H1 (cell line): ENCODE data around the gene SLC35A2. TPM values are rescaled to one million over a fixed set of nuclear protein-coding genes. Genes with fewer than 3 reads are reported as not detected.

Experiments
- CTCF ChIA-PET: fragments of 300-600 bp; sonication (Branson Sonifier 250); formaldehyde crosslinking; loops from one replicate; lab custom pipeline; 2021; ENCODE audit not compliant: partially characterized antibody; lab: Charles Lee
- POLR2A ChIA-PET: fragments of 300-600 bp; sonication (Branson Sonifier 250); formaldehyde crosslinking; loops from one replicate; lab custom pipeline; 2021; ENCODE audit warnings: inconsistent platforms; ENCODE audit not compliant: partially characterized antibody; lab: Charles Lee
- DNase-seq, 2 experiments: peaks; one replicate each; pipeline versions ENCODE4 v3.0.0 to v3.0.0-alpha.2; 2010 to 2022; ENCODE audit warnings: low spot score in 2 of 2, low read depth in 1 of 2, mixed read lengths in 1 of 2
- FAIRE-seq: peaks from 2 replicates; lab custom pipeline; 2011; peaks lifted over from hg19 to GRCh38; lab: Jason Lieb, UNC
- H2AFZ ChIP-seq: 2 replicates; pipeline ENCODE4 v1.8.1; 2012; ENCODE audit warnings: low read length, inconsistent platforms
- H2AK5ac ChIP-seq: 2 replicates; pipeline ENCODE4 v1.6.1; 2013; ENCODE audit warnings: low read depth, low read length
- H2BK120ac ChIP-seq: replicated peaks from 2 replicates; pipeline ENCODE3; 2013; ENCODE audit warnings: low read depth, low read length, inconsistent platforms
- H2BK12ac ChIP-seq: 2 replicates; pipeline ENCODE4 v1.6.1; 2013; ENCODE audit warnings: low read depth, low read length
- H2BK15ac ChIP-seq: 2 replicates; pipeline ENCODE4 v1.6.1; 2013; ENCODE audit warnings: low read length
- H2BK20ac ChIP-seq: 2 replicates; pipeline ENCODE4 v1.6.1; 2013; ENCODE audit warnings: low read length
- H2BK5ac ChIP-seq: 2 replicates; pipeline ENCODE4 v1.6.1; 2013; ENCODE audit warnings: low read depth, low read length
- H3K14ac ChIP-seq: 2 replicates; pipeline ENCODE4 v1.6.1; 2013; ENCODE audit warnings: inconsistent platforms; ENCODE audit not compliant: insufficient read length
- H3K18ac ChIP-seq: 2 replicates; pipeline ENCODE4 v1.6.1; 2013; ENCODE audit warnings: low read length; ENCODE audit errors: extremely low read depth
- H3K23ac ChIP-seq: 2 replicates; pipeline ENCODE4 v1.6.1; 2013; ENCODE audit warnings: inconsistent platforms; ENCODE audit not compliant: insufficient read length
- H3K23me2 ChIP-seq: 2 replicates; pipeline ENCODE4 v1.6.1; 2013; ENCODE audit warnings: low read depth, low read length
- H3K27ac ChIP-seq: 2 replicates; pipeline ENCODE4 v1.6.1; 2011; ENCODE audit warnings: low read depth, low read length, inconsistent platforms
- H3K27me3 ChIP-seq, 4 experiments: replicated peaks in 1 of 4; 1 replicate in 1 of 4; 2 replicates in 3 of 4; pipeline versions ENCODE4 v1.6.1 to v1.8.1; 2011 to 2013; ENCODE audit warnings: low read length in 3 of 4, mild to moderate bottlenecking in 3 of 4, inconsistent platforms in 2 of 4, mixed read lengths in 2 of 4, moderate library complexity in 1 of 4; ENCODE audit not compliant: control insufficient read depth in 3 of 4, insufficient read depth in 3 of 4; ENCODE audit errors: extremely low read depth in 1 of 4
- H3K36me3 ChIP-seq, 4 experiments: 2 replicates each; pipeline versions ENCODE4 v1.6.1 to v1.8.1; 2011 to 2013; ENCODE audit warnings: mild to moderate bottlenecking in 4 of 4, low read length in 3 of 4, moderate library complexity in 2 of 4, control low read depth in 1 of 4, inconsistent platforms in 1 of 4; ENCODE audit not compliant: insufficient read depth in 4 of 4, control insufficient read depth in 2 of 4
- H3K4ac ChIP-seq: replicated peaks from 2 replicates; pipeline ENCODE3; 2013; ENCODE audit warnings: low read length, low read depth, mixed read lengths, inconsistent platforms; ENCODE audit not compliant: insufficient read length
- H3K4me1 ChIP-seq, 4 experiments: replicated peaks in 1 of 4; 1 replicate in 1 of 4; 2 replicates in 3 of 4; pipeline versions ENCODE4 v1.6.1 to v1.8.1; 2011 to 2013; ENCODE audit warnings: low read length in 3 of 4, inconsistent platforms in 2 of 4, mixed read lengths in 1 of 4; ENCODE audit not compliant: insufficient read depth in 4 of 4, control insufficient read depth in 3 of 4
- H3K4me2 ChIP-seq, 2 experiments: 2 replicates each; pipeline versions ENCODE4 v1.6.1 to v1.8.1; 2011 to 2013; ENCODE audit warnings: low read depth in 2 of 2, low read length in 2 of 2, control low read depth in 1 of 2, inconsistent platforms in 1 of 2, mild to moderate bottlenecking in 1 of 2; ENCODE audit not compliant: insufficient read depth in 1 of 2
- H3K4me3 ChIP-seq, 4 experiments: fragments of 200-600, 300-600 bp in 1 of 4; sonication (generic), shearing (Covaris generic), sonication (Bioruptor Twin) in 1 of 4; 2 replicates each; pipeline versions ENCODE4 v1.5.1 to v1.8.1; 2011 to 2016; ENCODE audit warnings: low read length in 4 of 4, low read depth in 3 of 4, control low read depth in 2 of 4, inconsistent platforms in 2 of 4, mild to moderate bottlenecking in 2 of 4, mixed read lengths in 1 of 4, moderate library complexity in 1 of 4; ENCODE audit not compliant: insufficient read depth in 2 of 4; ENCODE audit errors: extremely low read depth in 1 of 4
- H3K56ac ChIP-seq: replicated peaks from 2 replicates; pipeline ENCODE3; 2013; ENCODE audit warnings: low read depth, mild to moderate bottlenecking, mixed read lengths, low read length, inconsistent platforms; ENCODE audit not compliant: insufficient read length
- H3K79me1 ChIP-seq: 2 replicates; pipeline ENCODE4 v1.6.1; 2013; ENCODE audit warnings: low read depth, low read length, control low read depth
- H3K79me2 ChIP-seq, 2 experiments: 2 replicates each; pipeline versions ENCODE4 v1.6.1 to v1.8.1; 2012 to 2013; ENCODE audit warnings: low read length in 2 of 2, mild to moderate bottlenecking in 2 of 2, inconsistent platforms in 1 of 2; ENCODE audit not compliant: insufficient read depth in 2 of 2, control insufficient read depth in 1 of 2
- H3K9ac ChIP-seq, 4 experiments: replicated peaks in 1 of 4; 1 replicate in 1 of 4; 2 replicates in 3 of 4; pipeline versions ENCODE4 v1.6.1 to v1.8.1; 2011 to 2013; ENCODE audit warnings: low read depth in 3 of 4, low read length in 3 of 4, control low read depth in 2 of 4, mild to moderate bottlenecking in 2 of 4, moderate library complexity in 2 of 4, inconsistent platforms in 1 of 4; ENCODE audit errors: extremely low read depth in 1 of 4
- H3K9me3 ChIP-seq, 2 experiments: 2 replicates each; pipeline versions ENCODE4 v1.6.1 to v1.8.1; 2012 to 2013; ENCODE audit warnings: mild to moderate bottlenecking in 2 of 2, moderate library complexity in 2 of 2, control low read depth in 1 of 2, inconsistent platforms in 1 of 2, low read depth in 1 of 2, low read length in 1 of 2, mixed read lengths in 1 of 2; ENCODE audit not compliant: insufficient read depth in 2 of 2
- H4K20me1 ChIP-seq, 2 experiments: replicated peaks in 1 of 2; 2 replicates each; pipeline versions ENCODE3 to v1.8.1; 2011 to 2013; ENCODE audit warnings: inconsistent platforms in 2 of 2, low read length in 2 of 2, mild to moderate bottlenecking in 1 of 2; ENCODE audit not compliant: insufficient read depth in 2 of 2, control insufficient read depth in 1 of 2
- H4K5ac ChIP-seq: 2 replicates; pipeline ENCODE4 v1.6.1; 2013; ENCODE audit warnings: low read length, low read depth, mixed read lengths, inconsistent platforms; ENCODE audit not compliant: insufficient read length
- H4K8ac ChIP-seq: 2 replicates; pipeline ENCODE4 v1.8.0; 2013; ENCODE audit warnings: mild to moderate bottlenecking, moderate library complexity, low read length, inconsistent platforms; ENCODE audit not compliant: insufficient read depth; ENCODE audit errors: extremely low read depth
- H4K91ac ChIP-seq: replicated peaks from 2 replicates; pipeline ENCODE3; 2013; ENCODE audit warnings: low read length, mixed read lengths, inconsistent platforms; ENCODE audit not compliant: insufficient read length
- POLR2A ChIP-seq, 2 experiments: IDR thresholded peaks; 1 replicate in 1 of 2; 2 replicates in 1 of 2; pipeline ENCODE4 v1.6.1; 2011; ENCODE audit warnings: low read depth in 2 of 2, low read length in 2 of 2, mild to moderate bottlenecking in 2 of 2; ENCODE audit errors: control extremely low read depth in 1 of 2
- YY1 ChIP-seq: IDR thresholded peaks from 2 replicates; pipeline ENCODE4 v1.6.1; 2011; ENCODE audit warnings: low read depth, mild to moderate bottlenecking, low read length
- WGBS, 2 experiments: shearing (Covaris generic) in 1 of 2; methylation state at CpG; one replicate each; pipeline versions ENCODE4 v1.1.6 to v1.1.7; 2013 to 2015; ENCODE audit warnings: low lambda C conversion rate in 2 of 2, mixed read lengths in 2 of 2, inconsistent platforms in 1 of 2, low coverage in 1 of 2, missing lambda C conversion rate in 1 of 2; ENCODE audit not compliant: insufficient replicate concordance in 2 of 2, insufficient coverage in 1 of 2, insufficient read length in 1 of 2; ENCODE audit errors: extremely low coverage in 1 of 2, missing lambda C conversion rate in 1 of 2; 5-methylcytosine and 5-hydroxymethylcytosine counted together
- polyA plus RNA-seq, 7 experiments: library from polyadenylated mRNA; depleted of rRNA in 3 of 7; stranded (reverse) in 5 of 7; unstranded in 2 of 7; fragments of >200 nt in 5 of 7; fragments of 200-250 nt in 2 of 7; gene quantifications; 1 replicate in 5 of 7; 2 replicates in 1 of 7; 4 replicates in 1 of 7; pipeline versions ENCODE4 v1.2.1 to v1.2.3, GENCODE V29; 2011 to 2013; ENCODE audit warnings: missing spikeins in 2 of 7, mixed read lengths in 2 of 7
- total RNA-seq: library from RNA; stranded (reverse); fragmentation: NEBNext Ultra II Directional; extraction: Animal tissue kit (Norgen Biotek cat#: 25700); gene quantifications from 2 replicates; pipeline ENCODE4 v1.2.1, GENCODE V29; 2021

Gene SLC35A2
- total and polyA plus RNA-seq, 2 of the 8 experiments (the other 6 are each of a cell fraction or from before 2014, with no cell fraction given): 21.4 to 48.3 TPM

DNA sequence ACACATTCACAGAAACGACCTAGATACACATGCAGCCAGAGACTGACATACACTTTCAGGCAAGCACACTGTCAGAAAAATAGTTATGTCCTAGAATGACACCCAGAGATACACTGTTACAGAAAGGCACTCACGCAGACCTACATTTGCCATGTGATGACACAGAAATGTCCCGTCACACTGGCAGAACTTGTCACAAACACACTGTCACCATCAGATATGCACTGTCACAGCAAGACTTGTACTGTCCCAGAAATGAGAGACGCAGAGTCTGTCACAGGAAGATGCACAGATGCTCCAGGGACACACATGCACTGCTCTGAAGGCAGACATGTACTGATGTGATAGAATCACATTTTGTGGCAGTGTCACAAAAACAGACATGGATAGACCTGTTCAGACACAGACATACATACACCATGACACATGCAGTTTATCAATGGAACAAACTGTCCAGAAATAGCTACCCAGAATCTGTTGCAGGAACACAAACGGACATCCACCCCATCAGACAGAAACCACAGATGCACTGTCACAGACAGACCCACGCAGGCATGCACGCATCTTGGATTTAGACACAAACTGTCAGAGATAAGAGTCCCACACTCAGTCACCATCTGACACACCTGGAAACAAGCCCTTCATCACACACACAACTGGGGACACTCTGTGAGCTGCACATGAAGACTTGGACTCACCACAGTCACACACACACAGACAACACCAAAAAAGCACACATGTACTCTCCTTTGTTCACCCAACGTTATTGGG is 8.7 kb upstream of the SLC35A2 start:
- CTCF ChIA-PET: interaction anchor here (2.2 kb wide), 1 partner anchor 26 kb away, joined by 6 read pairs; no protein-coding TSS in a partner anchor
- Histone ChIP-seq H4K20me1 (peaks cover 7 to 15% of the 10 kb centered on the region in 2 experiments), H3K9ac (peak overlapping the region in 2 of 4 experiments; percentile 74 to 83; a peak in 3 of 7 replicates), H3K18ac (peak overlapping the region; percentile 87), H4K8ac (no peak overlapping the region), H2BK15ac (0 out of 2 replicates have a peak overlapping the region, but pooled peaks have one; percentile 61), H3K4ac (peak overlapping the region; percentile 75), H3K27ac (peak overlapping the region; percentile 83; the same call in 1 of the 2 replicates), H3K79me1 (no peaks in the 10 kb centered on the region), H3K23me2 (peaks cover 11% of the 10 kb centered on the region), H3K36me3 (peaks cover 0 to 36% (median 18%) of the 10 kb centered on the region in 4 experiments; a peak in 7 of 8 replicates), H2AK5ac (peak overlapping the region; percentile 93; the same call in 1 of the 2 replicates), H2BK120ac (peak overlapping the region; percentile 21), H3K79me2 (peaks cover 16 to 56% of the 10 kb centered on the region in 2 experiments), H3K4me2 (peak overlapping the region; percentile 79 to 94), H3K9me3 (no peaks in the 10 kb centered on the region), H3K4me1 (peaks cover 8 to 15% (median 12%) of the 10 kb centered on the region in 4 experiments; a peak in 6 of 7 replicates), H3K27me3 (no peaks in the 10 kb centered on the region), H4K5ac (no peak overlapping the region), H2BK5ac (peak overlapping the region; percentile 96), H2BK12ac (peak overlapping the region; percentile 84), H3K14ac (no peak overlapping the region), H3K4me3 (peak overlapping the region; percentile 52 to 96 (median 75); a peak in 7 of 8 replicates), H4K91ac (peak overlapping the region; percentile 83), H3K23ac (peak overlapping the region; percentile 53), H2AFZ (no peak overlapping the region), H3K56ac (no peak overlapping the region), H2BK20ac (peak overlapping the region; percentile 90; the same call in 1 of the 2 replicates)
- FAIRE-seq (peak; percentile 89), DNase-seq (no peak)
- POLR2A ChIA-PET: interaction anchor here (1.0 to 30.9 kb wide), 6 partner anchors 8 to 38 kb away, joined by 3 to 572 read pairs (median 4); partner anchors contain the start of genes PQBP1, SLC35A2 and TIMM17B
- 68% methylated on average over 8 of the region's 8 CpGs; no CpG with 5 or more reads in 1 of the 2 experiments for WGBS, 2 experiments
- TF ChIP-seq YY1 (no peak), POLR2A (IDR thresholded peaks at IDR 0.05; ENCODE audit: control extremely low read depth in 1 of 2, low read depth in 2 of 2, low read length in 2 of 2) (peak in 1 of 2 experiments; percentile 20; a peak in 1 of 3 replicates)
